HepG2 (cell line): Measurements from ENCODE around the gene GALR3. TPM values are rescaled to one million over a fixed set of nuclear protein-coding genes. Genes with fewer than 3 reads are reported as not detected.

Experiments
- CREB1 ChIP-seq, 2 experiments: fragments of 450-650 bp in 1 of 2; IDR thresholded peaks; 2 replicates each; pipeline ENCODE4 v1.6.1; 2016 to 2017; ENCODE audit warnings: control low read depth in 1 of 2, mild to moderate bottlenecking in 1 of 2, missing compliant biosample characterization in 1 of 2, missing genetic modification characterization in 1 of 2
- DMAP1 ChIP-seq: IDR thresholded peaks from 2 replicates; pipeline ENCODE4 v1.6.1; 2016
- ESRRA ChIP-seq: sonication (generic); formaldehyde crosslinking; IDR thresholded peaks from 2 replicates; pipeline ENCODE4 v1.5.1; 2020; ENCODE audit warnings: mild to moderate bottlenecking, low read depth, missing genetic modification reagents
- FOXC1 ChIP-seq: sonication (generic); formaldehyde crosslinking; IDR thresholded peaks from 2 replicates; pipeline ENCODE4 v1.8.0; 2022; ENCODE audit warnings: mild to moderate bottlenecking, missing genetic modification reagents, borderline replicate concordance
- HMG20B ChIP-seq: conservative IDR thresholded peaks from 2 replicates; pipeline ENCODE4 v1.6.1; 2016; ENCODE audit warnings: missing genetic modification reagents, missing compliant biosample characterization
- KDM5A ChIP-seq: fragments of 200-600 bp; sonication (generic); IDR thresholded peaks from 2 replicates; pipeline ENCODE4 v1.7.0; 2018; ENCODE audit warnings: antibody characterized with exemption, mild to moderate bottlenecking, low read length, borderline replicate concordance
- KDM5B ChIP-seq: sonication (generic); formaldehyde crosslinking; IDR thresholded peaks from 2 replicates; pipeline ENCODE4 v1.4.0; 2020; ENCODE audit warnings: missing genetic modification reagents, mild to moderate bottlenecking, borderline replicate concordance
- MTA1 ChIP-seq: sonication (generic); formaldehyde crosslinking; IDR thresholded peaks from 2 replicates; pipeline ENCODE4 v1.4.0; 2020; ENCODE audit warnings: missing genetic modification reagents, mild to moderate bottlenecking, borderline replicate concordance
- PRPF4 ChIP-seq: fragments of 200-400 bp; formaldehyde crosslinking; IDR thresholded peaks from 2 replicates; pipeline ENCODE4 v1.6.1; 2016; ENCODE audit warnings: low read length, low read depth; ENCODE audit not compliant: poor library complexity, severe bottlenecking
- SMAD3 ChIP-seq: sonication (generic); formaldehyde crosslinking; IDR thresholded peaks from 2 replicates; pipeline ENCODE4 v1.4.0; 2020; ENCODE audit warnings: missing genetic modification reagents
- SYNCRIP ChIP-seq: fragments of 200-400 bp; formaldehyde crosslinking; IDR thresholded peaks from 2 replicates; pipeline ENCODE4 v1.6.1; 2018; ENCODE audit warnings: mild to moderate bottlenecking, low read depth, low read length; ENCODE audit not compliant: insufficient read depth
- ZNF567 ChIP-seq: sonication (generic); formaldehyde crosslinking; IDR thresholded peaks from 2 replicates; pipeline ENCODE4 v1.8.1; 2023; ENCODE audit warnings: mild to moderate bottlenecking, missing genetic modification reagents, borderline replicate concordance
- ZNF737 ChIP-seq: sonication (generic); formaldehyde crosslinking; IDR thresholded peaks from 2 replicates; pipeline ENCODE4 v1.5.0; 2020; ENCODE audit warnings: missing genetic modification reagents, mild to moderate bottlenecking, borderline replicate concordance
- ZNF891 ChIP-seq: sonication (generic); formaldehyde crosslinking; IDR thresholded peaks from 2 replicates; pipeline ENCODE4 v1.5.0; 2020; ENCODE audit warnings: mild to moderate bottlenecking, missing genetic modification reagents
- polyA plus RNA-seq, 8 experiments: library from polyadenylated mRNA; depleted of rRNA in 3 of 8; stranded (reverse) in 7 of 8; unstranded in 1 of 8; fragments of >200 nt; fragmentation: Illumina TruSeq in 4 of 8; extraction: Trizol in 4 of 8; gene quantifications; 2 replicates each; pipeline versions ENCODE4 v1.2.1 to v1.2.3, GENCODE V29; 2011 to 2016; ENCODE audit warnings: low read depth in 4 of 8, missing spikeins in 1 of 8, mixed read lengths in 1 of 8; ENCODE audit not compliant: insufficient read depth in 1 of 8
- total RNA-seq, 5 experiments: library from RNA; depleted of rRNA; stranded (reverse); fragments of >200 nt; fragmentation: Illumina TruSeq; extraction: Trizol; gene quantifications; 2 replicates each; pipeline ENCODE4 v1.2.3, GENCODE V29; 2016; ENCODE audit warnings: low read depth in 1 of 5
- TF ChIP-seq, protein P1 (sequence below): sonication (generic); formaldehyde crosslinking; IDR thresholded peaks from 2 replicates; pipeline ENCODE4 v1.8.1; 2023; ENCODE audit warnings: missing genetic modification reagents, mild to moderate bottlenecking, borderline replicate concordance
- TF ChIP-seq, protein P2 (sequence below): sonication (generic); formaldehyde crosslinking; conservative IDR thresholded peaks from 2 replicates; pipeline ENCODE4 v1.8.0; 2022; ENCODE audit warnings: mild to moderate bottlenecking, moderate library complexity, missing genetic modification reagents
- TF ChIP-seq, protein P3 (sequence below): sonication (generic); formaldehyde crosslinking; IDR thresholded peaks from 2 replicates; pipeline ENCODE4 v1.8.1; 2022; ENCODE audit warnings: low read depth, mild to moderate bottlenecking, missing genetic modification reagents
- TF ChIP-seq, protein P4 (sequence below): sonication (generic); formaldehyde crosslinking; IDR thresholded peaks from 2 replicates; pipeline ENCODE4 v1.4.0; 2020; ENCODE audit warnings: missing genetic modification reagents

The GALR3 gene
- total and polyA plus RNA-seq, 2 of the 13 experiments (the other 11 are each of a cell fraction or from before 2014, with no cell fraction given) = 0.13 TPM; not detected in 1

DNA sequence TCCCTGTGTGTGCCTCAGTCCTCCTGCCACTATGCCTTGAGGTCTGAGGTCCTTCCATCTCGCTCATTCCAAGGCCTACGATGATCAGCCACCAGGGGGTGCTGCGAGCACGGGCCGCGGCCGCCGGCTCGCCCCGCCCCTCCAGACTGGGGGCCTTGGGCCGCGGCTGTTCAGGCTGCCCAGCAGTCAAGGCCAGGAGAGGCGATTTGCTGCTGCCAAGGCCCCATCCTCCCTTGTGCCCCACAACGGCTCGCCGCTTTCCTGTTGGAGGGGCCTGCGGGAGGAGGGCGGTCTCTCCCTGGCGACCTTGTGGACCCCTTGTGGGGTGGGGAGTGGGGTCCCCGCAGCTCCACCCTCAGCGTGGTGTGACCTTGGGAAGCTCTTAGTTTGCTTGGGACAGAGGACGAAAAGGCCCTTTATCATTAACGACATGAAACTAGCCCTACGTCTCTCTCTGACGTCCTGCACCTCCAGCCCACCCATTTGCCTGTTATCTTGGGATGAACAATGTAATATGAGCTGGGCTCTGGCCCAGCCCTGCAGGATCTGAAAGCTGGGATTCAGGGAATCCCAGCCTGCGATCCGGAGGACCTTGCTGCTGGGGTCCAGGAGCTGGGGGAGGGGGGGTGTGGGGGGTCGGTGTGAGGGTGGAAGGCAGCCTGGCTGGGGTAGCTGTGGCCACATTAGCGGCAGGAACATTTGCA, 5.3 kb upstream of the GALR3 start (continued):
- TF ChIP-seq, protein P1, sequence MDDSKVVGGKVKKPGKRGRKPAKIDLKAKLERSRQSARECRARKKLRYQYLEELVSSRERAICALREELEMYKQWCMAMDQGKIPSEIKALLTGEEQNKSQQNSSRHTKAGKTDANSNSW (CRISPR knock-in tag) = 0 out of 2 replicates have a peak, but pooled peaks have one; percentile 21
- TF ChIP-seq ZNF567 (CRISPR knock-in tag) = peak; percentile 92; the same call in 1 of the 2 replicates
- TF ChIP-seq SMAD3 (CRISPR knock-in tag) = 0 out of 2 replicates have a peak, but pooled peaks have one; percentile 56
- TF ChIP-seq HMG20B = no peak; the same call in 1 of the 2 replicates
- no peak for TF ChIP-seq ZNF891 (CRISPR knock-in tag)
- peak; percentile 41; the same call in 1 of the 2 replicates for TF ChIP-seq KDM5A
- no peak for TF ChIP-seq SYNCRIP
- no peak for TF ChIP-seq PRPF4
- TF ChIP-seq, protein P2, sequence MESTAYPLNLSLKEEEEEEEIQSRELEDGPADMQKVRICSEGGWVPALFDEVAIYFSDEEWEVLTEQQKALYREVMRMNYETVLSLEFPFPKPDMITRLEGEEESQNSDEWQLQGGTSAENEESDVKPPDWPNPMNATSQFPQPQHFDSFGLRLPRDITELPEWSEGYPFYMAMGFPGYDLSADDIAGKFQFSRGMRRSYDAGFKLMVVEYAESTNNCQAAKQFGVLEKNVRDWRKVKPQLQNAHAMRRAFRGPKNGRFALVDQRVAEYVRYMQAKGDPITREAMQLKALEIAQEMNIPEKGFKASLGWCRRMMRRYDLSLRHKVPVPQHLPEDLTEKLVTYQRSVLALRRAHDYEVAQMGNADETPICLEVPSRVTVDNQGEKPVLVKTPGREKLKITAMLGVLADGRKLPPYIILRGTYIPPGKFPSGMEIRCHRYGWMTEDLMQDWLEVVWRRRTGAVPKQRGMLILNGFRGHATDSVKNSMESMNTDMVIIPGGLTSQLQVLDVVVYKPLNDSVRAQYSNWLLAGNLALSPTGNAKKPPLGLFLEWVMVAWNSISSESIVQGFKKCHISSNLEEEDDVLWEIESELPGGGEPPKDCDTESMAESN (CRISPR knock-in tag) = peak; percentile 75
- TF ChIP-seq MTA1 (CRISPR knock-in tag) = peak; percentile 97
- peak; percentile 77; the same call in 1 of the 2 replicates for TF ChIP-seq ESRRA
- TF ChIP-seq CREB1 (IDR thresholded peaks at IDR 0.05) = no peak
- TF ChIP-seq CREB1 (CRISPR knock-in tag; IDR thresholded peaks at IDR 0.05) = peak; percentile 61; the same call in 1 of the 2 replicates
- TF ChIP-seq FOXC1 (CRISPR knock-in tag) = peak; percentile 89
- TF ChIP-seq, protein P3, sequence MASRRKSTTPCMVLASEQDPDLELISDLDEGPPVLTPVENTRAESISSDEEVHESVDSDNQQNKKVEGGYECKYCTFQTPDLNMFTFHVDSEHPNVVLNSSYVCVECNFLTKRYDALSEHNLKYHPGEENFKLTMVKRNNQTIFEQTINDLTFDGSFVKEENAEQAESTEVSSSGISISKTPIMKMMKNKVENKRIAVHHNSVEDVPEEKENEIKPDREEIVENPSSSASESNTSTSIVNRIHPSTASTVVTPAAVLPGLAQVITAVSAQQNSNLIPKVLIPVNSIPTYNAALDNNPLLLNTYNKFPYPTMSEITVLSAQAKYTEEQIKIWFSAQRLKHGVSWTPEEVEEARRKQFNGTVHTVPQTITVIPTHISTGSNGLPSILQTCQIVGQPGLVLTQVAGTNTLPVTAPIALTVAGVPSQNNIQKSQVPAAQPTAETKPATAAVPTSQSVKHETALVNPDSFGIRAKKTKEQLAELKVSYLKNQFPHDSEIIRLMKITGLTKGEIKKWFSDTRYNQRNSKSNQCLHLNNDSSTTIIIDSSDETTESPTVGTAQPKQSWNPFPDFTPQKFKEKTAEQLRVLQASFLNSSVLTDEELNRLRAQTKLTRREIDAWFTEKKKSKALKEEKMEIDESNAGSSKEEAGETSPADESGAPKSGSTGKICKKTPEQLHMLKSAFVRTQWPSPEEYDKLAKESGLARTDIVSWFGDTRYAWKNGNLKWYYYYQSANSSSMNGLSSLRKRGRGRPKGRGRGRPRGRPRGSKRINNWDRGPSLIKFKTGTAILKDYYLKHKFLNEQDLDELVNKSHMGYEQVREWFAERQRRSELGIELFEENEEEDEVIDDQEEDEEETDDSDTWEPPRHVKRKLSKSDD (CRISPR knock-in tag) = peak; percentile 92
- peak; percentile 59; the same call in 1 of the 2 replicates for TF ChIP-seq KDM5B (CRISPR knock-in tag)
- TF ChIP-seq, protein P4, sequence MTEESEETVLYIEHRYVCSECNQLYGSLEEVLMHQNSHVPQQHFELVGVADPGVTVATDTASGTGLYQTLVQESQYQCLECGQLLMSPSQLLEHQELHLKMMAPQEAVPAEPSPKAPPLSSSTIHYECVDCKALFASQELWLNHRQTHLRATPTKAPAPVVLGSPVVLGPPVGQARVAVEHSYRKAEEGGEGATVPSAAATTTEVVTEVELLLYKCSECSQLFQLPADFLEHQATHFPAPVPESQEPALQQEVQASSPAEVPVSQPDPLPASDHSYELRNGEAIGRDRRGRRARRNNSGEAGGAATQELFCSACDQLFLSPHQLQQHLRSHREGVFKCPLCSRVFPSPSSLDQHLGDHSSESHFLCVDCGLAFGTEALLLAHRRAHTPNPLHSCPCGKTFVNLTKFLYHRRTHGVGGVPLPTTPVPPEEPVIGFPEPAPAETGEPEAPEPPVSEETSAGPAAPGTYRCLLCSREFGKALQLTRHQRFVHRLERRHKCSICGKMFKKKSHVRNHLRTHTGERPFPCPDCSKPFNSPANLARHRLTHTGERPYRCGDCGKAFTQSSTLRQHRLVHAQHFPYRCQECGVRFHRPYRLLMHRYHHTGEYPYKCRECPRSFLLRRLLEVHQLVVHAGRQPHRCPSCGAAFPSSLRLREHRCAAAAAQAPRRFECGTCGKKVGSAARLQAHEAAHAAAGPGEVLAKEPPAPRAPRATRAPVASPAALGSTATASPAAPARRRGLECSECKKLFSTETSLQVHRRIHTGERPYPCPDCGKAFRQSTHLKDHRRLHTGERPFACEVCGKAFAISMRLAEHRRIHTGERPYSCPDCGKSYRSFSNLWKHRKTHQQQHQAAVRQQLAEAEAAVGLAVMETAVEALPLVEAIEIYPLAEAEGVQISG = peak; percentile 70
- 0 out of 2 replicates have a peak, but pooled peaks have one; percentile 23 for TF ChIP-seq DMAP1 (CRISPR knock-in tag)
- TF ChIP-seq ZNF737 = no peak
